ENCODE data around the gene L2HGDH. TPM values are rescaled to one million over a fixed set of nuclear protein-coding genes. Genes with fewer than 3 reads are reported as not detected.
A peak's percentile ranks its signal among the peaks of the same experiment; 100 is the strongest.

The L2HGDH gene
- total RNA-seq, 2 donors from 2014 or later, result 11.4 to 12.3 TPM

GRCh38 chr14:50344116-50344775 is 32.2 kb upstream of the L2HGDH start:
- Histone ChIP-seq H3K4me1 (peaks cover 4% of the 10 kb centered on the region), H3K36me3 (no peaks in the 10 kb centered on the region), H3K9me3 (no peaks in the 10 kb centered on the region), H3K9ac (ENCODE audit: low read depth in 2 of 2, low read length in 2 of 2) (no peak overlapping the region), H3K27me3 (no peaks in the 10 kb centered on the region), H3K4me3 (no peak overlapping the region), H3K27ac (no peak overlapping the region)
- no peak for DNase-seq
- intact Hi-C loops (cut with DNase I), result no loop called here
- TF ChIP-seq CTCF (IDR thresholded peaks at IDR 0.05), result no peak

- peak overlapping the region; percentile 11 for H3K27ac ChIP-seq
- no peak for DNase-seq
- no peak overlapping the region for H3K4me3 ChIP-seq
- no peaks in the 10 kb centered on the region for H3K36me3 ChIP-seq
- H3K27me3 ChIP-seq, result no peaks in the 10 kb centered on the region
- TF ChIP-seq CTCF (IDR thresholded peaks at IDR 0.05), result no peak
- intact Hi-C loops (cut with DNase I), result no loop called here
- peaks cover 4% of the 10 kb centered on the region for H3K4me1 ChIP-seq
- H3K9ac ChIP-seq (ENCODE audit: low read depth in 2 of 2, low read length in 2 of 2), result no peak overlapping the region
- no peaks in the 10 kb centered on the region for H3K9me3 ChIP-seq
Observed at GRCh38 chr14:50343434-50343833, 31.4 kb upstream of the L2HGDH start.

DNA sequence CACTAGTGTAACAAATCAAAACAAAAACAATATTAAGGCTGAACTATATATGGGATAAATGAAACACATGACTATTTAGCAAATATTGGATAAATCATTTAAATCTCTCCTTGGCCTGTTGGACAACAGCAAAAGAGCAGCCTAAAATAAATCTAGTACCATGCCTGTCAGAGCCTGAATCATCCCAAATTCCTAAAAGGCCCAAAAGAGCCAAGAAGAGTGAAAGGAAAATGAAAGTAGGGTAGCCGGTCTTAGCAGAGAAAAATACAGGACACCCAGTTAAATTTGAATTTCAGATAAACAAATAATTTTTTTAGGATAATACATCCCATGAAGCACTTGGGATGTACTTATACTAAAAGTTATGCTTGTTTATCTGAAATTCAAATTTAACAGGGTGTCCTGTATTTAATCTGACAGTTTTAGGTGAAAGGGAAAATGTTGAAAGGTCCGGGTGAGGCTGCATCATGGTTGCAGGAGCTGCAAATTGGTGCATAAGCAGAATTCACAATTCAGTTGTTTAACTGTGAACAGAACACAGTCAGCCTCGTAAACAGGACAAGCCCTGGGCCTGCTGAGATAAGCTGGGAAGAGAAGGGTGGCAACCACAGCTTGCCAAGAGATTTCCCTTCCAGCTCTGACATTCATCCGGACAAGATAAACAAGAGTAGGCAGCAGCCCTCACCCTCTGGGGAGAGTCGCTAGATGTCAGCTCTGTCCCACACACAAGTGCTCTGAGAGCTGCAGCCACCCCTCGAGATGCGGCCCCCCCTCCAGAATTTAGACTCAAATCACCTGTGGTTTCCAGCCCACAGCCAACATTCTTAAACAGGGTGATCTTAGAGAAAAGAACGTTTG is 30.4 kb upstream of the L2HGDH start:
- DNase-seq, result peak; percentile 76
- peak overlapping the region in 1 of 2 donors; percentile 15 for H3K9ac ChIP-seq (ENCODE audit: low read depth in 2 of 2, low read length in 2 of 2)
- H3K27ac ChIP-seq, result peak overlapping the region; percentile 10
- intact Hi-C loops (cut with DNase I), result no loop called here
- H3K36me3 ChIP-seq, result no peaks in the 10 kb centered on the region
- H3K27me3 ChIP-seq, result no peaks in the 10 kb centered on the region
- no peak overlapping the region for H3K4me3 ChIP-seq
- H3K9me3 ChIP-seq, result no peaks in the 10 kb centered on the region
- no peak for TF ChIP-seq CTCF (IDR thresholded peaks at IDR 0.05)
- H3K4me1 ChIP-seq, result peaks cover 4% of the 10 kb centered on the region

DNA sequence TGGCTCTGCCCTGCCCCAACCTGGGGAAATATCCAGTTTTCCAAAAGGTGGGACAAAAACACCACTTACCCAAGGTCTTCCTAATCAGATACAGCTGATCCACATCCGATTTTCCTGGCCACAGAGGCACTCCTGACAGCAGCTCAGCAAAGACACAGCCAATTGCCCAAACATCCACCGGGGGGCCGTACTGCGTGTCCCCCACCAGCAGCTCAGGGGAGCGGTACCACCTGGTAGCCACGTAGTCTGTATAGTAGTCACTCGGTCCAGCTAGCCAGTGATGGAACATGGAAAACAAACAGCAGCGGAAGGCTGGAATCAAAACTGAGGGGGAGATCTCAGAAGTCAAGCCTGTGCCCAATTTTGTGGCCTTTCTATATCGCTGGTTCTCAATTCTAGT is 28.9 kb upstream of the L2HGDH start:
- no peaks in the 10 kb centered on the region for H3K36me3 ChIP-seq
- DNase-seq, result no peak
- H3K27ac ChIP-seq, result no peak overlapping the region
- no peaks in the 10 kb centered on the region for H3K9me3 ChIP-seq
- intact Hi-C loops (cut with DNase I), result no loop called here
- H3K4me3 ChIP-seq, result no peak overlapping the region
- H3K4me1 ChIP-seq, result peaks cover 4% of the 10 kb centered on the region
- no peaks in the 10 kb centered on the region for H3K27me3 ChIP-seq
- H3K9ac ChIP-seq (ENCODE audit: low read depth in 2 of 2, low read length in 2 of 2), result no peak overlapping the region
- no peak for TF ChIP-seq CTCF (IDR thresholded peaks at IDR 0.05)

DNA sequence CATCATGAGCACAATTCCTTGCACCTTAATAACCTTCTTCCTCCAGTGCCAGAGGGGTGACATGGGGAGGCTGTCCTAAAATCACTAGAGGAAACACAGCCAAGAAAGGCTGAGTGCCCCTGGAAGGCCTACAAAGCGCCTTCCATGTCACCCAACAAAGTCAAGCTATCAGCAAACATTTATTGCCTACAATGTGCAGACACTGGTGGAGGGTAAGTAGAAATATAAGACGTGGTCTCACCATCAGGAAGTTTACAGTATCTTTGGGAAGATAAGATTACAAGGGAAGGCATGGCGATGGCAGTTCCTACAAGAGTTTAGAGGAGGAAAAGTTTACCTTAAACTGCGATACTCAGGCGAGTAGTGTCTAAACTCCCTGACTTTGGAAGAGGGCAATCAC is 28.0 kb upstream of the L2HGDH start:
- H3K36me3 ChIP-seq, result no peaks in the 10 kb centered on the region
- DNase-seq, result no peak
- peak overlapping the region; percentile 30 for H3K27ac ChIP-seq
- no peak for TF ChIP-seq CTCF (IDR thresholded peaks at IDR 0.05)
- no peak overlapping the region for H3K4me3 ChIP-seq
- no peaks in the 10 kb centered on the region for H3K9me3 ChIP-seq
- H3K27me3 ChIP-seq, result no peaks in the 10 kb centered on the region
- no peak overlapping the region for H3K9ac ChIP-seq (ENCODE audit: low read depth in 2 of 2, low read length in 2 of 2)
- intact Hi-C loops (cut with DNase I), result no loop called here
- peaks cover 4% of the 10 kb centered on the region for H3K4me1 ChIP-seq
